GM21825 (cell line): Measurements from ENCODE around the gene MUTYH.

ENCODE experiments used
- ATAC-seq: cut with Tn5 transposase; IDR thresholded peaks from one replicate; pipeline ENCODE4 v1.9.1; 2021; ENCODE audit warnings: mild to moderate bottlenecking, moderate library complexity; ENCODE audit not compliant: unreplicated experiment

The MUTYH gene

GRCh38 chr1:45282351-45282750 lies 57.9 kb downstream of the MUTYH start:
- ATAC-seq, result no peak
